GM12892 (cell line): Measurements from ENCODE around the gene PCP4L1.

ENCODE experiments used
- POLR2AphosphoS5 ChIP-seq: IDR thresholded peaks from 2 replicates; pipeline ENCODE4 v1.6.1; 2011; ENCODE audit warnings: low read depth, low read length, control low read depth
- TAF1 ChIP-seq: IDR thresholded peaks from 2 replicates; pipeline ENCODE4 v1.6.1; 2011; ENCODE audit warnings: low read depth, mild to moderate bottlenecking, control low read depth, low read length, borderline replicate concordance

- no peak for TF ChIP-seq POLR2AphosphoS5
- no peak for TF ChIP-seq TAF1
Measured at GRCh38 chr1:161226320-161226711, 32.2 kb upstream of the PCP4L1 start.
